Stimulated activated effector memory CD8-positive, alpha-beta T cell treated with anti-CD3 and anti-CD28 coated beads, Interleukin-12 subunit alpha, Interleukin-12 subunit beta, amount 100 ng/mL, for 72 hours (primary cell): ENCODE measurements around the gene KRI1.
A peak's percentile ranks its signal among the peaks of the same experiment; 100 is the strongest.
"Not testable (repeated sequence)": the region's sequence is repeated elsewhere in the genome, so short reads cannot be mapped to it uniquely, and the experiment has no call there.

Experiments
- ATAC-seq: fragments of 150-1000 bp; cut with Tn5 transposase; 2 replicates; pipeline ENCODE4 v1.10.0; 2021
- DNase-seq, 2 donors: peaks; one replicate each; pipeline ENCODE4 v3.0.0; 2021 to 2022; ENCODE audit warnings: low spot score in 2 of 2
- H3K27ac Mint-ChIP-seq: one replicate; pipeline ENCODE4 v1.8.0; 2022; ENCODE audit warnings: mild to moderate bottlenecking, mixed read lengths
- H3K36me3 Mint-ChIP-seq: one replicate; pipeline ENCODE4 v1.8.0; 2022; ENCODE audit warnings: mild to moderate bottlenecking, mixed read lengths
- H3K4me1 Mint-ChIP-seq: one replicate; pipeline ENCODE4 v1.8.0; 2022; ENCODE audit warnings: mixed read lengths
- H3K4me3 Mint-ChIP-seq: one replicate; pipeline ENCODE4 v1.8.0; 2022; ENCODE audit warnings: mild to moderate bottlenecking, mixed read lengths
- H3K9me3 Mint-ChIP-seq: one replicate; pipeline ENCODE4 v1.8.0; 2022; ENCODE audit warnings: mixed read lengths

KRI1 gene

GRCh38 chr19:10544242-10544752 lies 21.5 kb downstream of the KRI1 start:
- peaks cover 20% of the 10 kb centered on the region for H3K4me1 Mint-ChIP-seq
- no peaks in the 10 kb centered on the region for H3K9me3 Mint-ChIP-seq
- peaks cover 45% of the 10 kb centered on the region for H3K36me3 Mint-ChIP-seq
- peak overlapping the region; percentile 89 for H3K27ac Mint-ChIP-seq
- ATAC-seq (peak; percentile 43), DNase-seq (peak in 1 of 2 donors; percentile 63)
- H3K4me3 Mint-ChIP-seq = peak overlapping the region; percentile 83

GRCh38 chr19:10543420-10544241 lies 22.2 kb downstream of the KRI1 start, which contains the start of gene ATG4D:
ATG4D (plus strand) TSS chr19:10543904; CDS start chr19:10544091, 187 bp downstream.
- DNase-seq = peak; percentile 82 to 87

GRCh38 chr19:10543059-10543419 lies 22.8 kb downstream of the KRI1 start:
- Mint-ChIP-seq H3K36me3 (peaks cover 33% of the 10 kb centered on the region), H3K4me3 (peak overlapping the region; percentile 83), H3K4me1 (peaks cover 20% of the 10 kb centered on the region), H3K9me3 (no peaks in the 10 kb centered on the region), H3K27ac (peak overlapping the region; percentile 76)
- DNase-seq (no peak), ATAC-seq (no peak)

More at GRCh38 chr19:10543420-10544241, 22.2 kb downstream of the KRI1 start, which contains the start of gene ATG4D:
- H3K27ac Mint-ChIP-seq = peak within 1 kb of the TSS; percentile 89
- peak within 1 kb of the TSS; percentile 83 for H3K4me3 Mint-ChIP-seq
- H3K9me3 Mint-ChIP-seq = no peaks in the 10 kb centered on the region
- peak; percentile 88 for ATAC-seq
- H3K36me3 Mint-ChIP-seq = peaks cover 39% of the 10 kb centered on the region
- peaks cover 20% of the 10 kb centered on the region for H3K4me1 Mint-ChIP-seq

- not testable (repeated sequence) for H3K4me3 Mint-ChIP-seq, H3K27ac Mint-ChIP-seq, H3K4me1 Mint-ChIP-seq, ATAC-seq, DNase-seq, H3K36me3 Mint-ChIP-seq, H3K9me3 Mint-ChIP-seq
These were observed 26.8 kb downstream of the KRI1 start for GRCh38 chr19:10539016-10539415.

- Mint-ChIP-seq H3K4me1 (peaks cover 7% of the 10 kb centered on the region), H3K9me3 (no peaks in the 10 kb centered on the region), H3K27ac (no peak overlapping the region), H3K4me3 (no peak overlapping the region), H3K36me3 (peaks cover 8% of the 10 kb centered on the region)
- ATAC-seq (peak; percentile 40), DNase-seq (no peak)
These were observed 27.4 kb downstream of the KRI1 start for GRCh38 chr19:10538204-10538983.

GRCh38 chr19:10537668-10538067 lies 28.1 kb downstream of the KRI1 start:
- Mint-ChIP-seq H3K4me1 (peaks cover 4% of the 10 kb centered on the region), H3K27ac (no peak overlapping the region), H3K9me3 (no peaks in the 10 kb centered on the region), H3K4me3 (no peak overlapping the region), H3K36me3 (peaks cover 8% of the 10 kb centered on the region)
- ATAC-seq = no peak
- DNase-seq = no peak

- H3K36me3 Mint-ChIP-seq = peaks cover 8% of the 10 kb centered on the region
- DNase-seq = no peak
- no peaks in the 10 kb centered on the region for H3K9me3 Mint-ChIP-seq
- no peak overlapping the region for H3K4me3 Mint-ChIP-seq
- no peak overlapping the region for H3K27ac Mint-ChIP-seq
- no peaks in the 10 kb centered on the region for H3K4me1 Mint-ChIP-seq
- no peak for ATAC-seq
These were observed 30.2 kb downstream of the KRI1 start for GRCh38 chr19:10535613-10536012.

- ATAC-seq (no peak), DNase-seq (no peak)
- Mint-ChIP-seq H3K27ac (no peak overlapping the region), H3K4me1 (no peaks in the 10 kb centered on the region), H3K4me3 (no peak overlapping the region), H3K9me3 (no peaks in the 10 kb centered on the region), H3K36me3 (no peaks in the 10 kb centered on the region)
These were observed 32.0 kb downstream of the KRI1 start for GRCh38 chr19:10533646-10534386.

GRCh38 chr19:10532457-10532856 lies 33.4 kb downstream of the KRI1 start:
- DNase-seq (no peak), ATAC-seq (peak; percentile 37)
- no peaks in the 10 kb centered on the region for H3K4me1 Mint-ChIP-seq
- no peaks in the 10 kb centered on the region for H3K9me3 Mint-ChIP-seq
- no peak overlapping the region for H3K4me3 Mint-ChIP-seq
- no peak overlapping the region for H3K27ac Mint-ChIP-seq
- no peaks in the 10 kb centered on the region for H3K36me3 Mint-ChIP-seq

- ATAC-seq, DNase-seq, H3K36me3 Mint-ChIP-seq, H3K4me3 Mint-ChIP-seq, H3K9me3 Mint-ChIP-seq, H3K27ac Mint-ChIP-seq, H3K4me1 Mint-ChIP-seq: not testable (repeated sequence)
These were observed 38.9 kb downstream of the KRI1 start for GRCh38 chr19:10526887-10527286.

- ATAC-seq = no peak
- Mint-ChIP-seq H3K4me3 (no peak overlapping the region), H3K9me3 (no peaks in the 10 kb centered on the region), H3K4me1 (no peaks in the 10 kb centered on the region), H3K36me3 (no peaks in the 10 kb centered on the region), H3K27ac (no peak overlapping the region)
- no peak for DNase-seq
These were observed 40.2 kb downstream of the KRI1 start for GRCh38 chr19:10525636-10526035.

GRCh38 chr19:10523135-10523636 lies 42.6 kb downstream of the KRI1 start:
- DNase-seq = no peak
- Mint-ChIP-seq H3K4me1 (peaks cover 20% of the 10 kb centered on the region), H3K9me3 (no peaks in the 10 kb centered on the region), H3K27ac (no peak overlapping the region), H3K36me3 (peaks cover 6% of the 10 kb centered on the region), H3K4me3 (no peak overlapping the region)
- peak; percentile 19 for ATAC-seq

- Mint-ChIP-seq H3K4me3 (no peak overlapping the region), H3K9me3 (no peaks in the 10 kb centered on the region), H3K4me1 (peaks cover 28% of the 10 kb centered on the region), H3K36me3 (peaks cover 6% of the 10 kb centered on the region), H3K27ac (no peak overlapping the region)
- DNase-seq (no peak), ATAC-seq (no peak)
These were observed 44.2 kb downstream of the KRI1 start for GRCh38 chr19:10521461-10522171.

GRCh38 chr19:10520652-10521318 lies 45.0 kb downstream of the KRI1 start:
- DNase-seq = no peak
- Mint-ChIP-seq H3K9me3 (no peaks in the 10 kb centered on the region), H3K27ac (no peak overlapping the region), H3K4me1 (peaks cover 36% of the 10 kb centered on the region), H3K36me3 (peaks cover 6% of the 10 kb centered on the region), H3K4me3 (no peak overlapping the region)
- ATAC-seq = no peak
